Measurements from ENCODE around the gene RHD. TPM values are rescaled to one million over a fixed set of nuclear protein-coding genes. Genes with fewer than 3 reads are reported as not detected.
"Not testable (repeated sequence)": the region's sequence is repeated elsewhere in the genome, so short reads cannot be mapped to it uniquely, and the experiment has no call there.

Gene RHD
- total and polyA plus RNA-seq, 12 donors: 0.05 to 0.94 (median 0.23) TPM; not detected in 7

- H3K4me3 ChIP-seq: peak overlapping the region; percentile 25 to 89 (median 58)
- H3K27ac ChIP-seq: peak overlapping the region; percentile 81 to 98 (median 92)
- intact Hi-C loops (cut with DNase I): no loop called here
- DNase-seq: peak; percentile 80 to 96 (median 94)
- peaks cover 0 to 25% of the 10 kb centered on the region in 2 donors for H3K36me3 ChIP-seq (replicated peaks in 1 of 2)
- 17 to 22% (median 20%) methylated on average over 13 of the region's 13 CpGs for WGBS, 4 donors
- no peaks in the 10 kb centered on the region for H3K9me3 ChIP-seq (replicated peaks in 1 of 3)
- TF ChIP-seq CTCF (IDR thresholded peaks at IDR 0.05): no peak
- TF ChIP-seq POLR2A (IDR thresholded peaks at IDR 0.05): peak in 1 of 2 donors; percentile 4
- no peaks in the 10 kb centered on the region for H3K27me3 ChIP-seq
- peaks cover 9 to 27% of the 10 kb centered on the region in 2 donors for H3K4me1 ChIP-seq (replicated peaks in 1 of 2)
Observed at GRCh38 chr1:25232866-25233784, 39.2 kb upstream of the RHD start.

- H3K4me3 ChIP-seq; H3K27ac ChIP-seq; intact Hi-C loops (cut with DNase I); H3K27me3 ChIP-seq; H3K9me3 ChIP-seq (replicated peaks in 1 of 3); H3K36me3 ChIP-seq (replicated peaks in 1 of 2): not testable (repeated sequence)
- DNase-seq: peak in 1 of 7 donors; percentile 57
- H3K4me1 ChIP-seq (replicated peaks in 1 of 2): peaks cover 20 to 46% of the 10 kb centered on the region in 2 donors
- WGBS, 4 donors: 94 to 96% (median 95%) methylated on average over 10 of the region's 10 CpGs
Observed at GRCh38 chr1:25235411-25235810, 36.9 kb upstream of the RHD start.

GRCh38 chr1:25236261-25236660 is 36.0 kb upstream of the RHD start:
- H3K4me3 ChIP-seq; intact Hi-C loops (cut with DNase I): not testable (repeated sequence)
- H3K4me1 ChIP-seq (replicated peaks in 1 of 2): peaks cover 25 to 51% of the 10 kb centered on the region in 2 donors

GRCh38 chr1:25238046-25238445 is 34.3 kb upstream of the RHD start:
- Histone ChIP-seq H3K27ac (peak overlapping the region in 2 of 5 donors; percentile 26 to 88), H3K9me3 (replicated peaks in 1 of 3) (no peaks in the 10 kb centered on the region), H3K27me3 (no peaks in the 10 kb centered on the region), H3K4me1 (replicated peaks in 1 of 2) (peaks cover 20 to 49% of the 10 kb centered on the region in 2 donors), H3K4me3 (no peak overlapping the region), H3K36me3 (replicated peaks in 1 of 2) (peaks cover 0 to 23% of the 10 kb centered on the region in 2 donors)
- TF ChIP-seq POLR2A (IDR thresholded peaks at IDR 0.05): no peak
- no peak for TF ChIP-seq CTCF (IDR thresholded peaks at IDR 0.05)
- 92 to 96% (median 95%) methylated on average over 11 of the region's 11 CpGs for WGBS, 4 donors
- intact Hi-C loops (cut with DNase I): no loop called here
- DNase-seq: peak in 1 of 7 donors; percentile 57

More at GRCh38 chr1:25236261-25236660, 36.0 kb upstream of the RHD start:
- H3K27ac ChIP-seq; H3K9me3 ChIP-seq (replicated peaks in 1 of 3); H3K36me3 ChIP-seq (replicated peaks in 1 of 2); H3K27me3 ChIP-seq: not testable (repeated sequence)
- peak in 1 of 7 donors; percentile 52 for DNase-seq
- 83 to 95% (median 88%) methylated on average over 4 to 7 of the region's 7 CpGs for WGBS, 4 donors

DNA sequence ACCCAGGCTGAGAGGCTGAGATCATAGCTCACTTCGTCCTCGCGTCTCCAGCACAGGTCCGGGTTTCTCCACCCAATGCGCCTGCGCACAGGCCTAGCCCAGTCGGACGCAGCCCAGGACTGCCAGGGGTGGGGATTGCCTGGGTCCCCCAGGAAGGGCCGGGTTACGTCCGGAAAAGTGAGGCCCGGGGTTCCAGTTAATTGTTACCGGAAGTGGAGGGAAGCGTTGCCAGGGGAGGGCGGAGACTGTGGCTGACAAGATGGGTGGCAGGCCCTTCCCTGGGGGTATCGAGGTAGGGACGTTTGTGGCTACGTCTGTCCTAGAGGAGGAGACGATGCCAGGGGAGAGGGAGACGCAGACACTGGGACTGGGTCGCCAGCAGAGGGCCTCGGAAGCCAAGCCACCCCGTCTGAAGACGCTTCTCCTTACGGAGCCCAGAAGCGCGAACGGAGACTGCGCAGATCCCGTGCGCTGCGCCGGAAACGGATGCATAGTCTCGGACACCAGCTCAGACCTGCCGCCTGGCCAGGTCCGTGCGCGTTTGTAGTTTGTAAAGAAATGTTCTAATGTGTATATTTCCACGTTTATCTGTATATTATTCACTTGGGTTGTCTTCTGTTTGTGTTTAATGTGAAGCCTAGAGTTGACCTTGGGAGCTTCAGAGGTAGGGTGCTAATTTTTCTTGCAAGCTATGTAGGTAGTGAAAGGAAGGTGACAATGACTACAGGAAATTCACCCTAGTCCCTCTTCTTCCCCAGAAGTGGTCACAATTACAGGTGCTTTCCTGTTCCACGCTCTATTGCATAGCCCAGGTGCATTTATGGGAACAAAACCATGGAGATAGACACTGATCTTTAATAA is 32.4 kb upstream of the RHD start:
- H3K4me1 ChIP-seq (replicated peaks in 1 of 2): peaks cover 21 to 51% of the 10 kb centered on the region in 2 donors
- H3K9me3 ChIP-seq (replicated peaks in 1 of 3): no peaks in the 10 kb centered on the region
- H3K27me3 ChIP-seq: no peaks in the 10 kb centered on the region
- WGBS, 4 donors: 0 to 1% (median 1%) methylated on average over 31 to 41 of the region's 41 CpGs
- intact Hi-C loops (cut with DNase I): no loop called here
- TF ChIP-seq POLR2A (IDR thresholded peaks at IDR 0.05) (peak in 1 of 2 donors; percentile 74), CTCF (IDR thresholded peaks at IDR 0.05) (peak; percentile 23 to 78 (median 68))
- DNase-seq: peak; percentile 92 to 98 (median 97)
- H3K4me3 ChIP-seq: peak overlapping the region in 2 of 4 donors; percentile 30 to 52
- peaks cover 0 to 38% of the 10 kb centered on the region in 2 donors for H3K36me3 ChIP-seq (replicated peaks in 1 of 2)
- peak overlapping the region; percentile 27 to 96 (median 88) for H3K27ac ChIP-seq

Measured in adrenal gland (tissue), 12 donors.